Lower leg skin (tissue), 3 donors: ENCODE data around the gene CAB39L.

Experiments
- POLR2A ChIP-seq, 2 donors: fragments of 450-650 bp; IDR thresholded peaks; one replicate each; pipeline ENCODE4 v1.6.1; 2016 to 2017; ENCODE audit warnings: antibody characterized with exemption in 2 of 2, mild to moderate bottlenecking in 1 of 2, moderate library complexity in 1 of 2
- TF ChIP-seq, protein P1 (sequence below), 3 donors: fragments of 450-650 bp; IDR thresholded peaks; one replicate each; pipeline ENCODE4 v1.5.1; 2016; ENCODE audit warnings: antibody characterized with exemption in 3 of 3, mild to moderate bottlenecking in 3 of 3, moderate library complexity in 2 of 3

DNA sequence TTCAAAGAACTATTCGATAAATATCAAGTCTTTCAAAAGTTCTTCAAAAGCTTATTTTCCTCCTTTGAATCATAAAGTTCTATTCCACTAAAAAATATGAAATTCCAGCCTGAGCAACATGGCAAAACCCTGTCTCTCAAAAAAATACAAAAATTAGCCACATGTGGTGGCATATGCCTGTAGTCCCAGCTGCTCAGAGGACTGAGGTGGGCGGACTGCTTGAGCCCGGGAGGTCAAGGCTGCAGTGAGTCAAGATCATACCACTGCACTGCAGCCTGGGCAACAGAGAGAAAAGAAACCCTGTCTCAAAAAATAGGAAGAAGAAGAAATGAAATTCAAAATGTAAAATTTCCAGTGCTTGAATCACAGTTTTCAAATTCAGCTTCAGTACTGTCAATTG, 24.6 kb downstream of the CAB39L start:
- TF ChIP-seq, protein P1, sequence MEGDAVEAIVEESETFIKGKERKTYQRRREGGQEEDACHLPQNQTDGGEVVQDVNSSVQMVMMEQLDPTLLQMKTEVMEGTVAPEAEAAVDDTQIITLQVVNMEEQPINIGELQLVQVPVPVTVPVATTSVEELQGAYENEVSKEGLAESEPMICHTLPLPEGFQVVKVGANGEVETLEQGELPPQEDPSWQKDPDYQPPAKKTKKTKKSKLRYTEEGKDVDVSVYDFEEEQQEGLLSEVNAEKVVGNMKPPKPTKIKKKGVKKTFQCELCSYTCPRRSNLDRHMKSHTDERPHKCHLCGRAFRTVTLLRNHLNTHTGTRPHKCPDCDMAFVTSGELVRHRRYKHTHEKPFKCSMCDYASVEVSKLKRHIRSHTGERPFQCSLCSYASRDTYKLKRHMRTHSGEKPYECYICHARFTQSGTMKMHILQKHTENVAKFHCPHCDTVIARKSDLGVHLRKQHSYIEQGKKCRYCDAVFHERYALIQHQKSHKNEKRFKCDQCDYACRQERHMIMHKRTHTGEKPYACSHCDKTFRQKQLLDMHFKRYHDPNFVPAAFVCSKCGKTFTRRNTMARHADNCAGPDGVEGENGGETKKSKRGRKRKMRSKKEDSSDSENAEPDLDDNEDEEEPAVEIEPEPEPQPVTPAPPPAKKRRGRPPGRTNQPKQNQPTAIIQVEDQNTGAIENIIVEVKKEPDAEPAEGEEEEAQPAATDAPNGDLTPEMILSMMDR (IDR thresholded peaks at IDR 0.05), result no peak
- no peak for TF ChIP-seq POLR2A (IDR thresholded peaks at IDR 0.05)
